ENCODE measurements around the gene OR2D2. TPM values are rescaled to one million over a fixed set of nuclear protein-coding genes. Genes with fewer than 3 reads are reported as not detected.

The OR2D2 gene
- total and polyA plus RNA-seq, 2 experiments from 2014 or later: 0.30 TPM; not detected in 1

DNA sequence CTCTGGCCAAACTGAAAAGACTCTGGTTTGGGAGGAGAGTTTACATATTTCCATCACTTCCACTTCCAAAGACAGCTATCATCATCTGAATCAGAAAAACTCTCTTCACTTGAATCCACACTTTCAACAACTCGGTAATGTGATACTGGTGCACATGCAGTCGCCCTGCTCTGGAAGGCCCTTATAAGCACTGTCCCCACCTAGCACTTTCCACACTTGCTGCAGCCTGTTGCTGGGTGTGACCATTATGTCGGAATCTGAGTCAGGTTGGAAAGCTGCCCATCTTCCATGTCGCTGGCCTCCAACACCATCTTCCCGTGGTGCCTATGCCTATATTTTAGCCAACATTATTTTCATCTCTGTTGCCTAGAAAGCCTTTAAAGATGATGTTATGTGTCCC, 47.9 kb downstream of the OR2D2 start:
- Histone ChIP-seq H3K4me1 (ENCODE audit: insufficient read depth) (no peaks in the 10 kb centered on the region), H2AFZ (no peak overlapping the region), H3K27me3 (no peaks in the 10 kb centered on the region), H3K79me2 (no peaks in the 10 kb centered on the region), H3K27ac (no peak overlapping the region), H3K36me3 (replicated peaks; ENCODE audit: insufficient read depth, low read depth) (no peaks in the 10 kb centered on the region), H3K9me2 (replicated peaks; ENCODE audit: insufficient read depth) (no peaks in the 10 kb centered on the region), H3K4me2 (no peak overlapping the region), H3K4me3 (no peak overlapping the region), H3K9me3 (ENCODE audit: low read depth) (no peaks in the 10 kb centered on the region), H4K20me1 (ENCODE audit: insufficient read depth, poor library complexity, severe bottlenecking) (no peaks in the 10 kb centered on the region)
- DNase-seq (ENCODE audit: low spot score): no peak
- TF ChIP-seq, protein P1, sequence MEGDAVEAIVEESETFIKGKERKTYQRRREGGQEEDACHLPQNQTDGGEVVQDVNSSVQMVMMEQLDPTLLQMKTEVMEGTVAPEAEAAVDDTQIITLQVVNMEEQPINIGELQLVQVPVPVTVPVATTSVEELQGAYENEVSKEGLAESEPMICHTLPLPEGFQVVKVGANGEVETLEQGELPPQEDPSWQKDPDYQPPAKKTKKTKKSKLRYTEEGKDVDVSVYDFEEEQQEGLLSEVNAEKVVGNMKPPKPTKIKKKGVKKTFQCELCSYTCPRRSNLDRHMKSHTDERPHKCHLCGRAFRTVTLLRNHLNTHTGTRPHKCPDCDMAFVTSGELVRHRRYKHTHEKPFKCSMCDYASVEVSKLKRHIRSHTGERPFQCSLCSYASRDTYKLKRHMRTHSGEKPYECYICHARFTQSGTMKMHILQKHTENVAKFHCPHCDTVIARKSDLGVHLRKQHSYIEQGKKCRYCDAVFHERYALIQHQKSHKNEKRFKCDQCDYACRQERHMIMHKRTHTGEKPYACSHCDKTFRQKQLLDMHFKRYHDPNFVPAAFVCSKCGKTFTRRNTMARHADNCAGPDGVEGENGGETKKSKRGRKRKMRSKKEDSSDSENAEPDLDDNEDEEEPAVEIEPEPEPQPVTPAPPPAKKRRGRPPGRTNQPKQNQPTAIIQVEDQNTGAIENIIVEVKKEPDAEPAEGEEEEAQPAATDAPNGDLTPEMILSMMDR (IDR thresholded peaks at IDR 0.05; ENCODE audit: poor library complexity): no peak
- no peak for TF ChIP-seq EZH2phosphoT487 (IDR thresholded peaks at IDR 0.05; ENCODE audit: low read depth, severe bottlenecking, unreplicated experiment)
- TF ChIP-seq EZH2 (IDR thresholded peaks at IDR 0.05; ENCODE audit: borderline replicate concordance): no peak
- WGBS (ENCODE audit: low lambda C conversion rate, missing lambda C conversion rate): 95% methylated on average over 5 of the region's 5 CpGs

DNA sequence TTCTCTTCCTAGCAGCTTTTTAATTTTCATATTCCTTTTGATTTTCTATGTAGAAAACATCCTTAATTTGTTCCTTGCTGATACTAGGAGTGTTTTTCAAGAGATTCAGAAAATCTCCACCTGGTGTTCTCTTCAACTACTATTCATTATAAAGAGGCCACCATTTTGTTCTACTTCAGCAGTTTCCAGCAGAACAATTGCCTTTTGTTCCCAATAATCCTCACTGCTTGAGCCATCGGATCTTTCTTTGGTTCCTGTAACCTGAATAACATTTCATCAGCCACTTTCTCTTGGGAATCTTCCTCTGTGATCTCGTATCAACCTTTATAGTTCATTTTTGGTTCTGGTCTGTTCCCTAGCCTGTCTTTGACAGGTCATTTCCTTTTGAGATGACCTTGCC, 48.6 kb downstream of the OR2D2 start:
- H3K4me2 ChIP-seq: no peak overlapping the region
- no peaks in the 10 kb centered on the region for H3K9me3 ChIP-seq (ENCODE audit: low read depth)
- H3K27ac ChIP-seq: no peak overlapping the region
- no peaks in the 10 kb centered on the region for H4K20me1 ChIP-seq (ENCODE audit: insufficient read depth, poor library complexity, severe bottlenecking)
- H3K79me2 ChIP-seq: no peaks in the 10 kb centered on the region
- H2AFZ ChIP-seq: no peak overlapping the region
- H3K36me3 ChIP-seq (replicated peaks; ENCODE audit: insufficient read depth, low read depth): no peaks in the 10 kb centered on the region
- TF ChIP-seq, protein P1 (IDR thresholded peaks at IDR 0.05; ENCODE audit: poor library complexity): no peak
- no peaks in the 10 kb centered on the region for H3K27me3 ChIP-seq
- no peaks in the 10 kb centered on the region for H3K9me2 ChIP-seq (replicated peaks; ENCODE audit: insufficient read depth)
- H3K4me1 ChIP-seq (ENCODE audit: insufficient read depth): no peaks in the 10 kb centered on the region
- no peak for DNase-seq (ENCODE audit: low spot score)
- H3K4me3 ChIP-seq: no peak overlapping the region
- 70% methylated on average over 2 of the region's 2 CpGs for WGBS (ENCODE audit: low lambda C conversion rate, missing lambda C conversion rate)

DNA sequence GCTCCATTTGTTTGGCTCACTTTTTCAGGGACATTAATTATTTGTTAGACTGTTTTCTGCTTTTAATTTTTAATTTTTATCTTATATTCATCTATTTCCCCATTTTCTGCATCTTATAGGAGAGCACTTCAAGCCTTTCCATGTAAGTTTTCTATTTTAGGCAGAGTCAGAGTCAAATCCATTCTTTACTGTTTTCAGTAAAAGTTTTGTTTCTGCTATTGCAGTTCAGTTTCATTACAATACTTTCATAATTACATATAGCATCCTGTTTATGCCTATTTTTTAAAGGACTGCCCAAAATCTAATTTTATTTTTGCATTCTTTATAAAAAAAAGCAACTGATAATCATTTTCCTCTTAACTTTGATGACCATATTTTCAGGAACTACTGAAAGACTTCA, 50.6 kb downstream of the OR2D2 start:
- TF ChIP-seq EZH2phosphoT487 (IDR thresholded peaks at IDR 0.05; ENCODE audit: low read depth, severe bottlenecking, unreplicated experiment) (no peak), EZH2 (IDR thresholded peaks at IDR 0.05; ENCODE audit: borderline replicate concordance) (no peak)
- TF ChIP-seq, protein P1 (IDR thresholded peaks at IDR 0.05; ENCODE audit: poor library complexity): no peak
- no peak for DNase-seq (ENCODE audit: low spot score)

More for the DNA sequence above, 50.6 kb downstream of the OR2D2 start:
- no peak overlapping the region for H3K4me3 ChIP-seq
- no peaks in the 10 kb centered on the region for H3K9me3 ChIP-seq (ENCODE audit: low read depth)
- H3K27me3 ChIP-seq: no peaks in the 10 kb centered on the region
- H3K4me2 ChIP-seq: no peak overlapping the region
- H4K20me1 ChIP-seq (ENCODE audit: insufficient read depth, poor library complexity, severe bottlenecking): no peaks in the 10 kb centered on the region
- H3K79me2 ChIP-seq: no peaks in the 10 kb centered on the region
- H3K9me2 ChIP-seq (replicated peaks; ENCODE audit: insufficient read depth): no peaks in the 10 kb centered on the region
- no peaks in the 10 kb centered on the region for H3K4me1 ChIP-seq (ENCODE audit: insufficient read depth)
- H3K27ac ChIP-seq: no peak overlapping the region
- no peaks in the 10 kb centered on the region for H3K36me3 ChIP-seq (replicated peaks; ENCODE audit: insufficient read depth, low read depth)
- H2AFZ ChIP-seq: no peak overlapping the region

Other genes with a start within 250 kb of the OR2D2 start
- gene DCHS1, start 236.7 kb downstream of the OR2D2 start, total RNA-seq: 8.5 and 15.2 TPM in 2 replicates
- gene DCHS1, start 236.7 kb downstream of the OR2D2 start, polyA plus RNA-seq: 6.3 and 8.0 TPM in 2 replicates
- 34.5 and 71.9 TPM in 2 replicates for gene MRPL17, start 209.2 kb downstream of the OR2D2 start, total RNA-seq
- gene MRPL17, start 209.2 kb downstream of the OR2D2 start, polyA plus RNA-seq: 62.7 and 71.9 TPM in 2 replicates
- 0.12 and 0.27 TPM in 2 replicates for gene OR2AG2, start 120.5 kb downstream of the OR2D2 start, total RNA-seq
- not detected in 2 replicates for gene OR2AG2, start 120.5 kb downstream of the OR2D2 start, polyA plus RNA-seq
- gene OR2AG1, start 109.5 kb downstream of the OR2D2 start, total RNA-seq: 0.83 TPM in 1 of 2 replicates, not detected in the other
- gene OR2AG1, start 109.5 kb downstream of the OR2D2 start, polyA plus RNA-seq: not detected in 2 replicates
- 0.08 and 0.20 TPM in 2 replicates for gene OR6A2, start 92.8 kb downstream of the OR2D2 start, total RNA-seq
- gene OR6A2, start 92.8 kb downstream of the OR2D2 start, polyA plus RNA-seq: not detected in 2 replicates
- not detected in 2 replicates for gene OR10A5, start 46.8 kb downstream of the OR2D2 start, total RNA-seq
- not detected in 2 replicates for gene OR10A5, start 46.8 kb downstream of the OR2D2 start, polyA plus RNA-seq
- gene OR10A2, start 29.4 kb downstream of the OR2D2 start, total RNA-seq: not detected in 2 replicates
- 0.04 and 0.12 TPM in 2 replicates for gene OR10A2, start 29.4 kb downstream of the OR2D2 start, polyA plus RNA-seq
- gene OR10A4, start 15.9 kb downstream of the OR2D2 start, total RNA-seq: not detected in 2 replicates
- gene OR10A4, start 15.9 kb downstream of the OR2D2 start, polyA plus RNA-seq: not detected in 2 replicates
- gene OR2D3, start 28.5 kb upstream of the OR2D2 start, total RNA-seq: not detected in 2 replicates
- 0.15 TPM in 1 of 2 replicates, not detected in the other for gene OR2D3, start 28.5 kb upstream of the OR2D2 start, polyA plus RNA-seq
- gene ZNF215, start 33.9 kb upstream of the OR2D2 start, total RNA-seq: 3.3 and 3.6 TPM in 2 replicates
- gene ZNF215, start 33.9 kb upstream of the OR2D2 start, polyA plus RNA-seq: 1.2 and 2.0 TPM in 2 replicates
- 3.3 and 5.0 TPM in 2 replicates for gene ZNF214, start 127.8 kb upstream of the OR2D2 start, total RNA-seq
- gene ZNF214, start 127.8 kb upstream of the OR2D2 start, polyA plus RNA-seq: 1.4 and 3.4 TPM in 2 replicates
- 0.24 and 0.40 TPM in 2 replicates for gene NLRP14, start 128.0 kb upstream of the OR2D2 start, total RNA-seq
- gene NLRP14, start 128.0 kb upstream of the OR2D2 start, polyA plus RNA-seq: not detected in 2 replicates
- gene RBMXL2, start 196.5 kb upstream of the OR2D2 start, total RNA-seq: 0.30 TPM in 1 of 2 replicates, not detected in the other
- 0.35 TPM in 1 of 2 replicates, not detected in the other for gene RBMXL2, start 196.5 kb upstream of the OR2D2 start, polyA plus RNA-seq

Data from hepatocyte (in vitro differentiated cells).